HG03175 (cell line): ENCODE results near the gene BMP7.

Source experiments
- ATAC-seq: cut with Tn5 transposase; IDR thresholded peaks from one replicate; pipeline ENCODE4 v1.9.1; 2021; ENCODE audit warnings: mild to moderate bottlenecking, moderate library complexity; ENCODE audit not compliant: unreplicated experiment

The BMP7 gene

DNA sequence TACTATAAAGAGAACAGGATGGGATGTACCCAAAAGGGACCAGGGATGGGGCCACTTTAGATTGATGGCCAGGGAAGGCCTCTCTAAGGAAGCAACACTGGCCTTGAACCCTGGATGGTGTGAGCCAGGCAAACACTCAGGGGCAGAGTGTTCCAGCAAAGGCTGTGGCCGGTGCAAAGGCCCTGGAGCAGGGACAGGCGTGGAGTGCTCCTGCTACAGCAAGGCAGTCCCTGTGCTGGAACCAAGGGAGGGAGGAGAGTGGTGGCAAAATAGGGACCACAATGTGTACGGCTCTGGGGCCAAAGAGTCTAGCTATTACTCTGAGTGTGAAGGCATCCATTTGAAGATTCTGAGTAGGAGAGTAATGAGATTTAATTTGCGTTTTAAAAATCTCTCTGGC is 131.6 kb downstream of the BMP7 start:
- ATAC-seq, result no peak

DNA sequence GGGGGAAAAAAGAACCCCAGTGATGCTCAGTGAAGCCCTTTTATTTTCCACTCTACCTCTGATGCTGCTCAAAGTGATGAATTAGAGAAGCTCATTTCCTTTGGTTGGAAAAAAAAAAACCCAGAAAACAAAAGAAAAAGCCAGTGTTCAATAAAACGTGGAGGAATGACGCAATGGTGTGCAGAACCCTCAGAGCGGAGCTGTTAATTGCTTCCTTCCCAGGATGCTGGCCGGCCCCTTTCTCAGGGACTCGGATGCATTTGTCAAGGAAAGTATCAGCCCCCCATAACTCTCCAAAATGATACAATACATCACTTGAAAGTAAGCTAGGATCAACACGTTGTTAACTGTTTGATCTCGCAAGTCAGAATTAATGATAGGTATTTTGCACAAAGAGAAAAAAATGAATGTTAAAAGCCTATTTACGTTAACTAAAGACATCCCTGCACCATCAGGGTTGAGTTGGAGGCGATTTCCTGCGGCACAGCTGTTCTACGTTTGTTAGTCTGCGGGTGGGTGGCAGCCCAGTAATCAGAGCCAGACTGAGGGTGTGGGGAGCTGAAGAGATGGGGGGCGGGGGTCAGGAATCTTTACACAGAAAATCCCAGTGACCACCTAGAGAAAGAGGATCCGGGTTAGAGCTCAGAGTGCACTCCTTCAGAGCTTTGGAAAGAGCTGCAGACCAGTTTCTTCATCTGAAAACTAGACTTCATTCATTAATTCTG is 132.4 kb downstream of the BMP7 start:
- no peak for ATAC-seq

DNA sequence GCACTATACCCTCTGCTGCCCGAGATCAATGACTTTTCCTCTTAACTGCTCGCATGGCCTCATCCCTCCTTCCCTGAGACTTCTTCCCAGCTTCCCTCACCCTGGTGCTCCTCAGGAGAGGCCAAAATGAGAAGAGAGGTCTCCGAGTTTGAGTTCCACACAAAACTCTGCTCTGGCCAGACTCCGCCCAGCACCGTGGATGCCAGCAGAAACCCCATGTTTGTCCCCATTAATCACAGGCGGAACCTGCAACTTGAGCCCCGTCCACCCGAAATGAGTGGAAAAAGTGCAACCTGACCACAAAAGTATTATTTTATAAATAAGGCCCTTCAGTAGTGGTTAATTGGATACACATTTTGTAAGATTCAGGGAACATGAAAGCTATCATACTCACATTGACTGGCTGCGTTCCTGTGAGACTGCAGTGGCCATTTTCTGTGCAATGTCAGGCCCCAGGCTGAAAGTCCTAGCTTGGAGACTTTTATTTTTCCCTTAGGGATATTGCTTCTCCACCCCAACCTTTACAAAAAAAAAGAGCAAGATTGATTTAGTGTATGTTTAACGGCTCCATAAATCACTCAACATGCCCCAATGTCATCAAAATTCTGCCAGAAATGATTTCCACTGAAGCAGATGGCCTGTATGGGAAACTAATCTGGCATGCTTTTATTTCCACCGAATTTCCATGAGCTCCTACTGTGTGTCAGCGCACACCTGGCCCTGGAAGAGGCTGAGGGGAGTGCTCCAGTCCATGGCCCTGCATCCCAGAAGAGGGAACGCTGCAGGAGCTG is 134.6 kb downstream of the BMP7 start:
- no peak for ATAC-seq

DNA sequence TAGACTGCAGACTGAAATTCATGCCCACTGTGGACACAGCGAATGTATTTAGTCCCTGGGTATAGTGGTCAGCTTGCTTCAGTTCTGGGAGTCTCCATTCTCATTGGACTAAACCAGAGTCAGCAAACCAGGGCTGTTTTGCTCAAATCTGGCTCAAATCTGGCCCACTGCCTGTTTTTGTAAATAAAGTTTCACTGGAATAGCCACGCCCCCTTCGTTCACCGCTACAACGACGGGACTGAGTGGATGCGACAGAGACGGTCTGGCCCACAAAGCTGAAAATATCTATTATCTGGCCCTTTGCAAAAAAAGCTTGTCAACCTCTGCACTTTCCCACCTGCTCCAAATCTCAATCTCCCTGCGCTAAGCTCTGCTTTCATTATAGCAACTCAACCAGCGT is 135.4 kb downstream of the BMP7 start:
- no peak for ATAC-seq

DNA sequence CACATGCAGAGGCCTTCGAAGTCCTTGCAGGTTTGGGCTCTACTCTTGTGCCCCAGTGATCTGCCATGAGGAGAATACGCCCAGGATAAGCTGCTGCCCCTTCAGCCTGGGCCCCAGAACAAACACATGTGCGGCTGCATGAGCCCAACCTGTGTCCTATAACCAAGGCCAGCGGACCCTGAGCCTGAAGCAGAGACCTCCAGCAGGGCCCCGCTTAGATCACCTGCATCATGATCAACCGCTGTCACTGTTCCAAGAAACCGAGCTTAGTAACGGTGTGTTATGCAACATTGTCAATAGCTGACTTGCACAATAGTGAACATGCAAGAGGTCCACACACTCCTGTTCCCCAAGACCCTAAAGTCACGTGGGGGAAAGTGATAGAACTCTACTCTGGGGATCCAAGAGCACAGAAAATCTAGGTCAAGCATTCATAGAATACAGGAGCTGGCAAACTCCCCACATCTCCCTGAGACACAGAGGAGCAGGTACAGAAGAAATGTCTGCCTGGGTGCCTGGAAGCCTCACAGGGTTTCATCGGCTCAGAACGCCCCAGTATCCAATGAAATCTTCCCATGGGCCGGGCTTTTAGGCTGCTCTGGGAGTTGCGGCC is 136.2 kb downstream of the BMP7 start:
- no peak for ATAC-seq

DNA sequence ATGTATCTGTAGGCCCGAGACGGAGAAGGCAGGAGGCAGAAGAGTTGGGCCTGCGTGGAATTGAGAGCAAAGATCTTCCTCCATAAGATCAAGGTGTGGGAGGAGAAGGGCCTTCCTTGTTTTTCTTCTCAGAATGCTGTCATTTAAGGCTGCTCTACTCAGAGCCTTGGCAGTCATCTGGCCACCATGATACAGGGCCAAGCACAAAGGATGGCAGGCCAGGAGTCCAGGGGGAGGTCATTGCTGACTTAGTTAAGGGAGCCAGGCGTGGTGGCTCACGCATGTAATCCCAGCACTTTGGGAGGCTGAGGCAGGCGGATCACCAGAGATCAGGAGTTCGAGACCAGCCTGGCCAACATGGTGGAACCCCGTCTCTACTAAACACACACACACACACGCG is 137.1 kb downstream of the BMP7 start:
- no peak for ATAC-seq

DNA sequence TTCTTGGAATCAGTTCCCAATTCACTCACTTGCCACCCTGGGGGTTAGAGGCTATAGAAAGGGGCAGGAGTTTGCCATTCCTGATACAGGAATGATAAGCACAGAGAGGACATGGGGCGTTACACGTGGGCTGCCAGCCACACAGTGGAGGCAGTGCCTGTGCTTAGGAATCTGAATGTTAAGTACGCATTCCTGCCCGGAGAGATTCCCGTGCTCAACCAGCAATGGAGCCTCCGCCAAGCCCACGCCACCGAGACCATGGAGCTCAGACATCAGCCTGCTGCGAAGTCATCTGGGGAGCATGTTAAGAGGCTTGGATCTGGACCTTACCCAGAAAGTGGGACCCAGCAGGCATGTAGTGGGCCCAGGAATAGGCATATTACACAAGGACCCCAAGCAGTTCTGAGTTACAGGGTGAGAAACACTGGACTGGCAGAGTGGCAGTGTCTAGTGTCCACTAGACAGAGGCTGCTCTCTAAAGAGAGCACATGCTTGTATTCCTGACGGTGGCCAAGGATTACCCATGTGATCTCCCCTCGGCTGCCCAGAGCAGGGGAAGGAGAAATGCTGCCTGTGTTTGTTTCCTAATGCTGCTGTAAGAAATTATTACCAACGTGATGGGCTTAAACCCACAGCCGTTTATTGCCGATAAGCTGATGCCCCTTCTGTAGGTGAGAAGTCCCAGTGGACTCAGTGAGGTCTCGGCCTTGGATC is 138.2 kb downstream of the BMP7 start:
- ATAC-seq, result no peak

DNA sequence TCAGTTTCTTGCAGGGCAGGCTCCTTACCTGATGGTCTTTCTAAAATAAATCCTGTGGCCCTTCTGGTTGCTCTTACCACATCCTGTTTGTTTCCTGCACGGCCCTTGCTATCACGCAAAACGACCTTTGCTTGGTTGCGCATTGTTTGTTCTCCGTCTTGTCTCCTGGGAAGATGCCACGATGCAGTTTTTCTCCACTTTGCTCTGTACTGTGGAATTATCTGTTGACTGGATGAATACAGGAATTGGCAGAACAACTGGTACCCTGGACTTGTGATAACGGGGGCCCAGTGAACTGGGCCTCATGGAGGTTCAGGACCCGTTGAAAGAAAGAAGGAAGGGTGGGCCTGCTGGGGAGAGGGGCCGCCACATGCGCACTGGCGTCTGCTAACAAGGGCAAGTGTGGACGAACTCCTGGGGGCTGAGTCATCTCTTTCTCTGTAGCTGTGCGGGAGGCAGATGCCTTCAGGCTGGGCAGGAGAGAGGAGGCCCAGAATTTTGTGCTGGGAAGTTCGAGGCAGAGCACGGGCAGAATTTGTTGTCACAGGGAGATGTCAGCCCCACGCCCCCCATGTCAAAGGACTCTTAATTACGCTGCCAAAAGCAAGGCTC is 139.9 kb downstream of the BMP7 start:
- no peak for ATAC-seq

DNA sequence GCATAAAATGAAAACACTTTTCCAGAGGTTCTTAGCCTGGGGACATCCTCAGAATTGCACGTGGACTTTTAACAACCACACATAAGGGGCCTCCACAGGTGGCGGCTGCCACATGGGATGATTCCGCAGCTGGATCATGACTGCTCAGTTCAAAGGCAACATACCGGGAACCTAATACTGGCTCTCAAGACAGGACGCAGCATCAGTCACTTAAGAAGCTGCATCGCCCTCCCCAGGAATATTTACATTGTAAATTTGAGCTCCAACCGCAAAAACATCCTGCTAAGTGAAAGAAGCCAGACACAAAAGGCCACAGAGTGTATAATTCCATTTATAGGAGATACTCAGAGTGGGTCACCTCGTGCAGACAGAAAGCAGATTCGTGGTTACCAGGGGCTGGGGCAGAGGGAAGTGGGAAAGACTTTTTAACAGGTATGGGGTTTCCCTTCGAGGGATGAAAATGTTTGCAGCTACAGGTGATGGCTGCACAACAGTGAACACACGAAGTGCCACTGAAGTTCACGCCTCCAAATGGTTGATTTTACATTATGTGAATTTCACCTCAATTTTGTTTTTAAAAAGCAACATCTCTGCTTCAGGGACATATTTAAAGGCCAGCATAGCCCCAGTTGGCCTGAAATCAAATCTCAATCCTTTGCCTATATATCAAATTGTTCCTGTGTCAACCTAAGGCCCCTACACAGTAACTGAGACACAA is 141.5 kb downstream of the BMP7 start:
- no peak for ATAC-seq

DNA sequence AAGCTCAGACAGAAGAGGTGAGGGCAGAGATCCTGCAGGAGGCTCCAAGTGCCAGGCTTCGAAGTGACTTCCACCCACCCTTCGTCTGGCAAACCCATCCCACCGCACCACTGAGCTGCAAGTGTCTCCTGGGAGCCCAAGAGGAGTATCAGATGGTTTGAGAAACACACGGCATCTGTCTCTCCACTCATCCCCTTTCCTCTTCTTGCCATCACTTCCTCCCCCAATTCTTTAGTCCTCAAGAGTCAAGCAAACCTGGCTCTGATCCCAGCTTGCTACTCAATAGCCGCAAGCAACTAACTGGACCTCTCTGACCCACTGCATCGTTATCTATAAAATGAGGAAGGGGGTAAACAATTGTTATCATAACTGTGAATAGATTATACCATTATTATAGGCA is 142.1 kb downstream of the BMP7 start:
- ATAC-seq, result no peak

DNA sequence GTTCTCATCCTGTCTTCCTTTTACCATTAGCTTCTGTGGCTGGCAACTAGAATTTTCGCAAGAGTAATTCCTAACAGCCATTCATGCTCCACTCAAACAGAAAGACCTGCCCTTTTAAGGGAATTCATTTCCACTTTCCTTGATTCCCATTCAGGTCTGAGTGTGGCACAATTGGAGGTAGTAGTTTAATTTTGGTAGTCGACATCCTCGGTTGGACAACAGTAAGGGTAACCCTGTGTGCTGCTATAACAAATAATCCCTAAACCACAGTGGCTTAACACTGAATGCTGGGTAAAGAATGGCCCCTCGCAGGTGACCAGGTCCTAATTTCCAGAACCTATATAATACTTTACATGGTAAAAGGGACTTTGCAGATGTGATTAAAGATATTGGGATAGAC is 142.9 kb downstream of the BMP7 start:
- no peak for ATAC-seq

DNA sequence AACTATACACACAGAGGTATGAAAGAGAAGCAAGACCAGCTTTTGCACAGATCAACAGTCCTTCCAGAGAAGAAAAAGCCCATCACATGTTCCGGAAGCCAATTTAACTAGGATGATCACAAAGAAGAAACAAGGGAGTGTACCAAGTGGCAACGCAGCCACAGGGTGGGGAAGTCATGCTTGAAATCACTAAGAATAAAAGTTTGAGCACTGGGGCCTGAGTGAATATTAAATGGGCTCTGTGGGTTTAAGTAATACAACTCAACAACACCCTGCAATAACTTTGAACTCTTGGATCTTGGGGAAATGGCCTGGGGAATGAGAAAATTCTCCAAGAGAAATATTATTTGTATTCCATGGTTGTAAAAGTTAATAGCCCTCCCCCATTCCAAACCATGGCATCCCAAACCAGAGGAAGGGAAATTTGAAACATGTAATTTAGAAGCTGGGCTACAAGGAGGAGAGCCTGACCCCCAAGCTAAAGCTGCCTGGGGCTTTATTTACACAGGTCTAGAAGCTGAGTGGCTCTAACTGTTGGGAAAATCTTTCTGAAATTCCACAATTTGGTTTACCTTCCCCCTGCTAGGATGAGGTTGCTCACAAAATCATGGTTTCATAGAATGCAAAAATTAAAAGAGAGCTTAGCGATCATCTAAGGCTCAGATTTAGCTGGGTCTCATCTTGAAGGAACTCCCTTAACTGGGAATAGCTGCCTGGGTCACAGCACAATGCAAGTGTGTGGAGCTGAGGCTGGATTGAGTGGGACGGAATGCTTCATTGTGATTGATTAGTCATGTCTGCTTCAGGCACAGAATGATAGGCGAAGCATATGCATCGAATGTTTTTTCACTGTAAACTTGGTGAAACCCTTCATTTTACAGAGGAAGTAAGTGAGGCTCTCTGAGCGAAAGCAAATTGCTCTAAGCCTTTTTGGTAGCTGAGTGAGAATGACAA is 143.6 kb downstream of the BMP7 start:
- no peak for ATAC-seq

DNA sequence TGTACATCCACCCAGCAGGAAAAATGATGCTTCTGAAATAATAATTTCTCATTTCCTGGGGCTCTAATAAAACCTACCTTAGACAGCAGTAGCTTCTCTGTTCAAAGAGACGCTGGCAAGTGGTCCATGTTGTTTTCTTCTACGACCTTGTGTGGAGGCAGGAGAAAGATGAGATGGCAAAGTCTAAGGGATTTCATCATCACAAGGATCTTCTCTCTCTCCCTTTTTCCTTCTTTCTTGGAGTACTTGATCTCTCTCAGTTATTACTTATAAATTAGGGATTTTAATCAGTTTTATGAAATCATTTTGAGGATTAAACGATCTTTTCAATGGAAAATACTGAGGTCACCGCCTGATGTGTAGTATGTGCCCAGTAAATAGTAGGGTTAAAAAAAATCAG is 147.5 kb downstream of the BMP7 start:
- no peak for ATAC-seq
